GM19035 (cell line): Measurements from ENCODE around the gene TUBGCP4.
A peak's percentile ranks its signal among the peaks of the same experiment; 100 is the strongest.
"Not testable (repeated sequence)": the region's sequence is repeated elsewhere in the genome, so short reads cannot be mapped to it uniquely, and the experiment has no call there.

ENCODE experiments used
- ATAC-seq: cut with Tn5 transposase; IDR thresholded peaks from one replicate; pipeline ENCODE4 v1.9.1; 2021; ENCODE audit not compliant: unreplicated experiment

The TUBGCP4 gene

DNA sequence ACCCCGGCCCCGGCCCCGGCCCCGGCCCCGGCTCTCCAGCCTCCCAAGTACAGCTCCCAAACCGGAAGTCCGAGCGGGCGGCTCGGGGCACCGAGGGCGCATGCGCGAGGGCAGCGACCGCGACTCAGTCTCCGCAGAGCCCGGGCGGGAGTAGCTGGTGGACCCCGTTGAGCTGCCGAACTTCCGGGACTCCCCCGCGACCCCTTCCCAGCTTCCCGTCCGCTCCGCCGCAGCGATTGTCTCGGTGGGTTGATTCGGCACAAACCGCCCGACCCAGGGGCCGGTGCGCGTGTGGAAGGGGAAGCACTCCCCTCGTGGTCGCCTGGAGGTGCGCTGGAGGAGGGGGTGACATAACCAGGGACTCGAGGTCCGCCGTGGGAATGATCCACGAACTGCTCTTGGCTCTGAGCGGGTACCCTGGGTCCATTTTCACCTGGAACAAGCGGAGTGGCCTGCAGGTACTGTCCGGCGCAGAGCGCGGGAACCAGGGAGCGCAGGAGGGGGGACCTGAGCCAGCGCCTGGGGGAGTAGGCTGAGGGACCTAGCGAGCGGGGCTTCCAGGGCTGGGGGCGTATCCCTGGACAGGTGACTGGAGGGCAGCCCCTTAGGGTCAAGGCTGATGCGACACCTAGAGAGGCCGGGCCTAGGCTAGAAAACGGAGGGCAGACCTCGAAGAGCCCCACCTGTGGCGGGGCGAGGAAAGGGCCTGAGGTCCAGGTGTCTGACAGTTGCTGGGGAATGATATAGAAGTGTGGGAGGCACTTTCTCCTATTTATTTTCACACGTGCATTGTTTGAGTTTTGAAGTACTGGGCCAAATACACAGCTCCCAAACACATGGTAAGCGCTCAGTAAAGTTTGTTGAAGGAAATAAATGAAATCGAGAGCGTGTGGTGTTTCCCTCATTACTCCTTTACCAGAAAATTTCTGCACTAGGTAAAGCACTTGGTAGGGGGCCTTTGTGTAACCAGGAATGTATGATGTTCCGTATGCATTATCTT, at the start of gene TUBGCP4, which contains the start of gene ZSCAN29:
TUBGCP4 (plus strand) TSS at position 127 of the 1,000 bp plus-strand sequence; CDS start at position 381, 254 bp downstream.
ZSCAN29 (minus strand) TSS at position 69 of the 1,000 bp plus-strand sequence. CDS start 1,130 bp downstream, outside the sequence.
- ATAC-seq: peak; percentile 82

DNA sequence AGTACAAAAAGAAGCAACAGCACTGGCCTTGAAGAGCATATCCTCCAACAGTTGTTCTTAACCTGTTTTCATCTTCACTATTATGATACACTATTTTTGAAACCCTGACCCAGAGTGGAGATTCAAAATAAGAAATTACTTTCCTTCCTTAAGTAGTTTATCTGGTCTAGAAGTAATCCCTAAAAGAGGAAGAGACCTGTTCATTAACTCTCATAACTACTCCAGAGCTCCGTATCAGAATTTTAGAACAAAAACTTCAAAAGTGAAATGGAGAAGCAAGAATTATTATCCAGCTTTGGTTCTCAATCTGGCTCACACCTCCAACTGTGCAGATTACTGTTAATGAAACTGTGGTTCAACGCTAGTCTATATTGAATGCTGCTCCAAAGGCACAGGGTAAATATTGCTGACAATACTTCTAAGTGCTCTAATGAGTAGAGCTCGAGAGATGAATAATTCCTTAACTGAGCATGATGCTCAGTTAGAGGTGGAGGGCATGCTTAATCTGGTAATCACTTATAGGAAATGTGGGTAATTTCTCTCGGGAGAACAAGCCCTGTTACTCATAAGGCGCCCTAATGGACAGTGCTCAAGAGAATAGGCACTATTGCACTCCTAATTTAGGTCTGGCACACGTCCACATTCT, 45.7 kb upstream of the TUBGCP4 start:
- no peak for ATAC-seq

DNA sequence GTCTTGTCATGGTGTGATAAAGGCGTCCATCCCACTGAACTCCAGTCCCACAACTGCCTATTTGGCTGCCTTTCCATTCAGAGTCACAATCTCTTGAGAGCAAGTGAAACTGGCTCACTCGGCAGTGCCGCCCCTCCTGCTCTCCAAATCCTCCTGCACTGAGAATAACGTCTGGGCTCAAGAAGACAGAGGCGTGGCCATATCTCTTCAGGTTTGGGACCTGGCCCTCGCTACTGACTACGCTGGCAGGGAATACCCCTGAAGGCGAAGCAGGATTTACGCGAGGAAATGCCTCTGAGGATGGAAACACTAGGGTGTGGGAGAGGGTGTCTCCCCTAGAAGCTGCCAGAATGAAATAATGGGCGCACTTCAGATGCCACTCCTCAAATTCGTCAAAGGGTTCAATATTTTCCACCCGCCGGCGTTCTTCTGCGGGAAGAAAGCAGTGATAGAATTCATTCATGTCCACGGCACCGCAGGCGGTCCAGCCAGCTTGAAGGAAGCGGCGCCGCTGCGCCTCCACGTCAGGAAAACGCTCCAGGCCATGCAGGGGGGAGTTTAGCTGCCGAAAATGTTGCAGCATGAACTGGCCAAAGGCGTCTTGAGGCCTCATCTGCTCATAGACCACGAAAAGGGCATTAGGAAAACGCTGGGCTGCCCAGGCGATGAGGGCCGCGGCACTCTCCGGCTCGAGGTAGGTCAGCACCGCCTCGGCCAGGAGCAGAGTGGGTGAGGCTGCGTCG, 41.5 kb upstream of the TUBGCP4 start:
- ATAC-seq: no peak

DNA sequence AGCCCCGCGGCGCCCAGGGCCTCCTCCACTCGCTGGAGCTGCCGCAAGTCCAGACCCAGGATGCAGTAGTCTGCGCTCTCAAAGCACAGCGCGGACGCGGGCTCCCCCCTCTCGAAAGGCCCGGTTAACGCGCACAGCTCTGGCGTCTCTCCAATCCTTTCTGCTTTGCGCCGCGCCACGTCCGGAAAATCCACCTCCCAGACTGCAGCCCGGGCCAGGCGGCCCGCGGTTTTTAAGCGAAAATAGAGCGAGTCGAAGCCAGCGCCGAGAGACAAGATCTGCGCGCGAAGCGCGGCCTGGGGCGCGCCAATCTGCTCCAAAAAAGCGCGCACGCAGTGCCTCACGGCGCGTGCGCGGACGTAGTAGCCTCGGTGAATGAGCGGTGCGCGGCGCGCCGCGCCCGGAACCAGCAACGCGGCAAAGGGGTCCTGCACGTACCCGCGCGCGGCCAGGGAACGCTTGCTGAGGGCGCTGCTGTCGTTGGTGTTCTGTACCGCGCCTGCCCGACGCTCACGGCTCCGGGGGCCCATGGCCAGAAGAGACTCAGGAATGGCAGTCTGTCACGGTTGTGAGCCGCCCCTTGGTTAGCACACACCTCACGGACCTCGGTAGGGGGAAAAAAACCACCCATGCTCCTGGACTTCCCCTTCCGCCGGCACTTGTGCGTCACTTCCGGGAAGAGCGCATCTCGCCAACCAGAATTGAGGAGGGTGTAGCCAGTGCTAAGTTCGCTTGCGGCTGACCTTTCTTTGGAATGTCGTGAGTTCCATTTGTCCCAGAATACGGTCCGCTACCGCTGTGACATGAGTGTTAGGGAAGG, 40.7 kb upstream of the TUBGCP4 start, which contains the start of gene LCMT2:
LCMT2 (minus strand) TSS at position 614 of the 820 bp plus-strand sequence; CDS start at position 530, 84 bp downstream.
- ATAC-seq: peak; percentile 90

DNA sequence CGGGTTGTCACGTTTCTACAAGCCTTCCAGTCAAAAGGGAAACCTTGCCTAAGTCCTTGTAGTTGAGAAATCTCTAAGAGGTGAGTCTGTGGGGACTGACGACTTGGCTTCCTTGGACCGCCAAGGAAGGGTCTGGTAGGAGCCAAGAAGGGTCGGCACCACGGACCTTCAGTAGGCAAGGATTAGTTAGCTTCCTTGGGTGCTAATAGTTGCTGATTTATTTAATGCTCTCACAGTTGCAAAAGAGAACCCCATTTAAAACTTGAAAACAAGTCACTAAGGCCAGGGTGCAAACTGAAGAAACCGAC, 40.2 kb upstream of the TUBGCP4 start:
- ATAC-seq: peak; percentile 17

GRCh38 chr15:43346305-43346704, 24.6 kb upstream of the TUBGCP4 start:
- no peak for ATAC-seq

- ATAC-seq: no peak
These were observed 23.8 kb upstream of the TUBGCP4 start for GRCh38 chr15:43347114-43347513.

- no peak for ATAC-seq
These were observed 18.1 kb upstream of the TUBGCP4 start for GRCh38 chr15:43352693-43353382.

- ATAC-seq: no peak
These were observed 10.1 kb upstream of the TUBGCP4 start for GRCh38 chr15:43360821-43361220.

- ATAC-seq: no peak
These were observed 9.5 kb upstream of the TUBGCP4 start for GRCh38 chr15:43361313-43361903.

- peak; percentile 38 for ATAC-seq
These were observed 459 bp upstream of the TUBGCP4 start for GRCh38 chr15:43370310-43370974.

DNA sequence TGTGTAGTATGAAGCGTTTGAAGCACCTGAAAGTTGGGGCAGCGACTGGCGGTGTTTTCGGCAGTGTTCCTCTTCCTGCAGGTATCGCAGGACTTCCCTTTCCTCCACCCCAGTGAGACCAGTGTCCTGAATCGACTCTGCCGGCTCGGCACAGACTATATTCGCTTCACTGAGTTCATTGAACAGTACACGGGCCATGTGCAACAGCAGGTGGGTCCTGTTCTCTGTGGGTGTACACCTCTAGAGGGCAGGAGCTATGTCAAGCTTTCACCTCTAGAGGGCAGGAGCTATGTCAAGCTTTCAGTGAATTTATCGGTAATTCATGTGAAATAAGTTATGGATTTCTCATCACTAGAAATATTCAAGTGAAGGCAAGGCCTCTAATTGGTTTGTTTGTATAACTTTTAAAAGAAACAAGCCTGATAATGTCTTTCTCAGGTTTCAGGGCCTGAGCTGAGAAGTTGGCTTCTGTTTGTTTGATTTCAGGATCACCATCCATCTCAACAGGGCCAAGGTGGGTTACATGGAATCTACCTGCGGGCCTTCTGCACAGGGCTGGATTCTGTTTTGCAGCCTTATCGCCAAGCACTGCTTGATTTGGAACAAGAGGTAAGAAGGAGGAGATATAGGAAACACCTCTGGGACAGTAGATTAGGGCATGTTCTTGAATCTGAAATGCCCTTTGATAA, 5.3 kb downstream of the TUBGCP4 start:
- ATAC-seq: no peak

DNA sequence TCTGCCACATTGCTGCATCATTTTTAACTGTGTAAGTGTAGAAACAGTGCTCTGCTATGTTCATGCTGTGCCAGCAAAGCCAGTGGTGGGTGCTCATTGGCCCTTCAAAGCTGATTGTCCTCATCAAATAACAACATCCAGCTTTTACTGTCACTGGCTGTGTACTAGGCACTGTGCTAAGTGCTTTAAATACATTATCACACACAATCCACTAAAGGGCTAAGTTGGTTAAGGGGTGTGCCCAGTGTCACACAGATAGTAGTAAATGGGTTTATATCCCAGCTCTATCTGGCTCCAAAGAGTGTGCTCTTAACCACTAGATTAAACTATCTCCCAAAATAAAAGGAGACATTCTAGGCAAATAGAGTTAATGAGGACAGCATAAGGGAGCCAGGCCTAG, 7.7 kb downstream of the TUBGCP4 start:
- no peak for ATAC-seq

DNA sequence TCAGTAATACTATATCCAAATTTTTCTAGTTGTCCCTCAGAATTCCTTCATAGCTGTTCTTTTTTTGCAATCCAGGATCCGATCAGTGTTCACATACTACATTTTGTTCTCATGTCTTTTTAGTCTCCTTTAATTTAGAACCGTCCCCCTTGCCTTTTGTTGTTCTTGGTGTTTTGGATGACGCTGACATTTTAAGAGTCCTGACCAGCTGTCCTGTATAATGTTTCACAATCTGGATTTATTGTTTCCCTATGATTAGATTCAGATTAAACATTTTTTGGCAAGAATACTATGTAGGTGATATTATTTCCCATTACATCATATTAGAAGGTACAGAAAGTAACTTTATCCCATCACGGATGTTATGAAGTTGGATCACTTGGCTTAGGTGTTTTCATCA, 11.4 kb downstream of the TUBGCP4 start:
- ATAC-seq: no peak

GRCh38 chr15:43383070-43383469, 12.2 kb downstream of the TUBGCP4 start:
- no peak for ATAC-seq

DNA sequence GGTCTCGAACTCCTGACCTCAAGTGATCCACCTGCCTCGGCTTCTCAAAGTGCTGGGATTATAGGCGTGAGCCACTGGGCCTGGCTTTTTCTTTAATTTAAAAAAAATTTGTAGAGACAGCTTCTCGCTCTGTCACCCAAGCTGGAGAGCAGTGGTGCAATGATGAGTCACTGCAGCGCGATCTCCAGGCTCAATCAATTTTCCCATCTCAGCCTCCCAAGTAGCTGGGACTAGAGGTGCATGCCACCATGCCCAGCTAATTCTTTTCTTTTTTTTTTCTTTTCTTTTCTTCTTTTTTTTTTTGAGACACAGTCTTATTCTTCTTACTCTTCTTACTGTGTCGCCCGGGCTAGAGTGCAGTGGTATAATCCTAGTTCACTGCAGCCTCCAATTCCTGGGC, 19.8 kb downstream of the TUBGCP4 start:
- ATAC-seq: no peak

DNA sequence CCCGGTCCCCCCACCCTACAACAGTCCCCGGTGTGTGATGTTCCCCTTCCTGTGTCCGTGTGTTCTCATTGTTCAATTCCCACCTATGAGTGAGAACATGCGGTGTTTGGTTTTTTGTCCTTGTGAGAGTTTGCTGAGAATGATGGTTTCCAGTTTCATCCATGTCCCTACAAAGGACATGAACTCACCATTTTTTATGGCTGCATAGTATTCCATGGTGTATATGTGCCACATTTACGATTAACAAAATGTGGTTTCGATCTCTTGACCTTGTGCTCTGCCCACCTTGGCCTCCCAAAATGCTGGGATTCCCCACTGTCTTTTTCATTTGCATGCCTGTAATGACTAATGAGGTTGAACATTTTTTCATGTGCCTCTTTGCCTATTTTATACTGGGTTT, 22.7 kb downstream of the TUBGCP4 start:
- ATAC-seq: not testable (repeated sequence)

DNA sequence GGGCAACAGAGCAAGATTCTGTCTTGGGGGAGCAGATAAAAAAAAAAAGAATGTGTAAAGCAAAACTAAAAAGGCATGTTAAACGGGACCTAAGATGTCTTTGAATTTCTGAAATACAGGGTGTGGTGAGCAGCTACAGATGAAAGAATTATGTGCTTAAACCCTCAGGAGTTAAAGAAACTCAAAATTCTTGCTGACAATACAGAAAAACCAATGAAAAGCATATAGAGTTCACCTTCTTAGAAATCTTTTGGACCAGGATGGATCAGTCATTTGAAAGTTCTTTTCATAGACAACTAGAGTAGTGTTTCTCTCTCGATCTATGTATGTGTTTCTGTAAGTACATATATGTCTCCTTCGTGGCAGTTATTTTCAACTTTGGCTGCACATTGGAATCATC, 31.4 kb downstream of the TUBGCP4 start:
- no peak for ATAC-seq
